Effector CD4-positive, alpha-beta T cell (primary cell): ENCODE results near the gene GRIK3.

ENCODE experiments used
- DNase-seq: peaks from one replicate; pipeline ENCODE4 v3.0.0-alpha.2; 2020

Gene GRIK3

GRCh38 chr1:36975642-36976041, 58.7 kb downstream of the GRIK3 start:
- DNase-seq: no peak

GRCh38 chr1:36973056-36973455, 61.3 kb downstream of the GRIK3 start:
- DNase-seq: no peak

- DNase-seq: no peak
These were observed 62.3 kb downstream of the GRIK3 start for GRCh38 chr1:36971852-36972618.

- DNase-seq: no peak
These were observed 65.6 kb downstream of the GRIK3 start for GRCh38 chr1:36968730-36969129.

GRCh38 chr1:36966242-36966641, 68.1 kb downstream of the GRIK3 start:
- DNase-seq: no peak

- no peak for DNase-seq
These were observed 68.8 kb downstream of the GRIK3 start for GRCh38 chr1:36965275-36966159.

GRCh38 chr1:36964830-36965229, 69.5 kb downstream of the GRIK3 start:
- no peak for DNase-seq

GRCh38 chr1:36963006-36963405, 71.3 kb downstream of the GRIK3 start:
- DNase-seq: no peak

GRCh38 chr1:36961062-36961615, 73.2 kb downstream of the GRIK3 start:
- no peak for DNase-seq

- no peak for DNase-seq
These were observed 77.7 kb downstream of the GRIK3 start for GRCh38 chr1:36956570-36956969.

- no peak for DNase-seq
These were observed 79.3 kb downstream of the GRIK3 start for GRCh38 chr1:36955016-36955415.

- no peak for DNase-seq
These were observed 81.3 kb downstream of the GRIK3 start for GRCh38 chr1:36953061-36953460.

- no peak for DNase-seq
These were observed 82.6 kb downstream of the GRIK3 start for GRCh38 chr1:36951761-36952160.

- no peak for DNase-seq
These were observed 83.0 kb downstream of the GRIK3 start for GRCh38 chr1:36951292-36951750.

GRCh38 chr1:36950604-36951291, 83.6 kb downstream of the GRIK3 start:
- no peak for DNase-seq

GRCh38 chr1:36948606-36949005, 85.7 kb downstream of the GRIK3 start:
- no peak for DNase-seq

- no peak for DNase-seq
These were observed 86.2 kb downstream of the GRIK3 start for GRCh38 chr1:36948147-36948546.

GRCh38 chr1:36947384-36947783, 86.9 kb downstream of the GRIK3 start:
- DNase-seq: no peak

GRCh38 chr1:36944883-36945282, 89.4 kb downstream of the GRIK3 start:
- no peak for DNase-seq

GRCh38 chr1:36942148-36942547, 92.2 kb downstream of the GRIK3 start:
- no peak for DNase-seq

- no peak for DNase-seq
These were observed 92.9 kb downstream of the GRIK3 start for GRCh38 chr1:36941316-36941978.

GRCh38 chr1:36938819-36939218, 95.5 kb downstream of the GRIK3 start:
- DNase-seq: no peak
